Erythroblast (primary cell): ENCODE results near the gene ZNF865.

Source experiments
- GATA1 ChIP-seq: IDR thresholded peaks from 2 replicates; pipeline ENCODE4 v1.6.1; 2011; ENCODE audit warnings: low read depth, mild to moderate bottlenecking, control low read depth, low read length, moderate library complexity
- POLR2A ChIP-seq: IDR thresholded peaks from 2 replicates; pipeline ENCODE4 v1.6.1; 2011; ENCODE audit warnings: mild to moderate bottlenecking, low read length

DNA sequence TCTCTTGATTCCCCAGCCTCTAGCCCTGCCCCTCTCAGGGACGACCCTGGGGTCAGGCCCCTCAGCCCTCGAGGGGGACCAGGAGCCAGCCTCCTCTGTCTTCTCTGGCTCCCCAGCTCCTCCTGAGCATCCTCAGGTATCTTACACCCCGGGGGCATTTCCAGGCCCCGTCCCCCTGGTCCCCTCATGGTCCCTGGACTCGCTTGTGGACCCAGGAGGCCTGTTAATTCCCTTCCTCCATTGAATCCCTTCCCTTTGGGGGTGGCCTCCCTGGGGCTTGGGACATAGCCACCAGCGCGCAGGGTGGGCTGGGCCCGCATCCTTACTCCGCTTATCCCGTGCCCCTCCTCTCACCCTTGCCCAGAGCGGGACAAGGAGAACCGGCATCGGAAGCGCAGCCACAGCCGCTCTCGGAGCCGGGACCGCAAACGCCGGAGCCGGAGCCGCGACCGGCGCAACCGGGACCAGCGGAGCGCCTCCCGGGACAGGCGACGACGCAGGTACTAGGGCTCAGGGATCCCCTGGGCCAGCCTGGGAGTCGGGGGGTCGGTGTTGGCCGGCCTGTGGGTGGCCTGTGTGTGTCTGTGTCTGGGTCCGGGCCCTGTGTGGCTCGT is 53.5 kb downstream of the ZNF865 start:
- TF ChIP-seq POLR2A (no peak), GATA1 (no peak)
